GM18909 (cell line): ENCODE data around the gene CTSW.

Experiments
- ATAC-seq: cut with Tn5 transposase; IDR thresholded peaks from one replicate; pipeline ENCODE4 v1.9.1; 2021; ENCODE audit warnings: mild to moderate bottlenecking; ENCODE audit not compliant: unreplicated experiment, poor library complexity

CTSW gene

DNA sequence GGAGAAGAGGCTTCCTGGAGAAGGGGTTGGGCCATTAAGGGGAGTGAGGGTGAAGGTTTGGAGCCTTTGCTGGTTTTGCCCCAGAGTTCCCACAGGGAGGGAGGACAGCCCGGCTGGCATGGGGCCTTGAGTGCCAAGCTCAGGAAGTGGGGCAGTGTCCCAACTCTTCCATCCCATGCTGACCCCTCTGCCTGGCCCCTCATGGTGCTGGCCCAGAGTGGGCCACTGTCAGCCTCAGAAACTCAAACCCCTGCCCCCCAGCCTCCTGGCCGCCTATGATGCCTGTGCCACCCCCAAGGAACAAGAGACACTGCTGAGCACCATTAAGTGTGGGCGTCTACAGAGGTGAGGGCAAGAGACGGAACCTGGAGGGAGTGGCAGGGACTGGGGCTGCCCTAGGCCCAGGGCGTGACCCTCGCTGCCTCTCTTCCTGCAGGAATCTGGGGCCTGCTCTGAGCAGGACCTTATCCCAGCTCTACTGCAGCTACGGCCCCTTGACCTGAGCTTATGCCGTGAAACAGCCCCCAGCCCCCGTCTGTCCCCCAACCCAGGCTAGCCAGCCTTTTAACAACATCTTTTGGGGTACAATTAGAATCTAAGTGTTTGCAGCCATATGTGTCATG is 14.0 kb upstream of the CTSW start:
- no peak for ATAC-seq

DNA sequence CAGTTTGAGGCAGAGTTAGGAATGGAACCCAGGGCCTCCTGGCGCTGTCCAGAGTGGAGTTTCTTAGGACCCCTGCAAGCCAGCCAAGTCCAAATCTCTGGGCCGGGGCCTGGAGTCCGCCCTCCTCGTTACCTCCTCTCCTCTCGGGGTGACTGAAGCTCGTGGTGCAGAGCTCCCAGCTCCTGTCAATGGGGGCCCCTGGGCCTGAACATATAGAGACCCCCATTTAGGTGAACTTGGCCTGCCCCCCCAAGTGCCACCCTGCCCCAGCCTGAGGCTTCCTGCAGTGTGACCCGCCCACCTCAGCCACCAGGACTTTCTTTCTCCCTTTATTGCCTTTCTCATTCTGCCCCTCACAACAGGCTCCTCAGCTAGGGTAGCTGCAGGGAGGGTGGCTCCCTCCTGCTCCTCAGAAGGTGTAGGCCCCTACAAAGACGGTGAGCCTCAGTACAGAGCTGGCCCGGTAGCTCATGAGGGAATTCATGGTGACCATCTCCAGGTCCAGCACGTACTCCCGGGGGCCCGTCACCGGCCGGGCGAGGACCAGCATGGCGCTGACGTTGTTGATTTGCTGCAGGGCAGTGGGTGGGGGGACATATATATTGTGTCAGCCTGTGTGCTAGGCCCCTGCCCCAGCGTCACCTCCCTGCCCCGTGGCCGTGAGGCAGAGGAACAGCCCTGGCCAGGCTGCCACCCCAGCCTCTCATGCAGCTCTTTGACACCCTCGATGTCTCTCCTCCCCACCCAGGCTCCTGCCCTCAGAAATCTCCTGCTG is 12.9 kb upstream of the CTSW start:
- ATAC-seq, result no peak

DNA sequence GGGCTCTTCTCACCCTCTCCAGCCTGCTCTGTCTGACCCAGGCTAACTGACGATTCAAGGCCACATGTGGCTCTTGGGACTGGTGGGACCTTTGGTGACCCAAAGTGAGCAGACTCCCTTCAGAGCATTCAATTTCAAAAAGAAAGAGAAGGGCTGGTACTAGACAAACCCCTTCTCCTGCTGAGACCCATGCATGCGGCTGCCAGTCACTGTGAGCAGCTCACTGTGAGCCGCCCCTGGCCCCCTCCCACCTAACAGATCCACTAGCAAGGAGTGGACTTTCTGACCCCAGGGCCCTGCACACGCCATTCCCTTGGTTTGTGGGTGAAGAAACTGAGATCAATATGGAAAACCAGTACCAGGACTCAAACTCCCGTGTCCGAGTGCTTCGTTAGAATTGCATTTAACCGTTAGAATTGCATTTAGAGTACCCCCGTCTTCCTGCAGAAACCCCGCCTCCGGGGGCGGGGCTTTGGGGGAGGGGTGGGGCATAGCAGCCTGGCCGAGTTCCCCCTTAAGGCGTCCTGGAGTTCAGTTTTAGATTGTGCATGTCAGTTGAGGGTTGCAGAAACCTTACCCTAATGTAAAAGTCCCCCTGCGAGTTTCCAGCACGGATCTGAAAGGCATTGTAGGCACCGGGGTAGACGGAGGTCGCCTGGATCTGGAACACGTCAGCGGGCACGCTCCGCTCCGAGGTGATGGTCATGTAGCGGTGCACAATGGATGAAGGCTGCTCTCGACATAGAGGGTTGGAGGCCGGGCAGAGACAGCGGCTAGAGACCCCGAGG is 12.2 kb upstream of the CTSW start:
- no peak for ATAC-seq

DNA sequence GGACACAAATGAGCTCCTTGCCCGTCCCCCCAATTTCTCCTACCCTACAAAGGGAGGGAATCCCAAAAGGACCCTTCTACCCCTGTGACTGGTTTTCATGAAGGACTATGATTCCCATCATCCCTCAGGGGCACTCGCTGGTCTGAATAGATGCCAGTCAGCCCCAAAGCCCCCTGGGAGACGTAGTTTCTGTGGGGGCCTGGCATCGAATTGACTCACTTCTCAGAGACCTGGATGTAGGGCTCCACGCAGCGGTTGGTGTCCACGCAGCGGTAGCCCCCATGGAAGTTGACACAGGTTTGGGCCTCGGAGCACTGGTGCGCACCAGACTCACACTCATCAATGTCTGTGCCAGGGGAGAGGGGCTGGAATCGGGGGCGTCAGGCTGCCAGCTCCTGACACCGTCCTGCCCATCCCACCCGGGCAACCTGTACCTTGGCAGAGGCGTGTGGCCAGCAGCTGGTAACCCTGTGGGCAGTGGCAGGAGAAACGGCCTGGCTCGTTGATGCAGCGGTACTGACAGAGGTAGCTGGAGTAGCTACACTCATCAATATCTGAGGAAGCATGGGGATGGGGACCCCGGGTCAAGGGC is 11.5 kb upstream of the CTSW start:
- no peak for ATAC-seq

DNA sequence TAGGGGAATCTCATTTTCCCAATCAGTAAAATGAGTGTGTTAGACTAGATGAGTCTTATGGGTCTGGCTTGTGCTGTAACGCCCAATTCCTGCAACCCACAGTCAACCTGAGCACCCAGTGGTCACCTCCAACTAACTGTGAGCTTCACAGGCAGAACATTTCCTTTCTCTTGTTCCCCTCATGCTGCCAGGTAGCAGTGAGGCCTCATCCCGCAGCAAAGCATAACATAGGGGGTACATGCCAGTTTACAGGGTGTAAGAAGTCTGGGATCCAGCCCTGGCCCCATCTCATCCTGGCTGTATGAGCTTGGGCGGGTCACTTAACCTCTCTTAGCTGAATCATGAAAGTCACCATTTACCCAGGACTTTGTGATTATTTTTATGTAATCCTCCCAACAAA is 10.7 kb upstream of the CTSW start:
- no peak for ATAC-seq

DNA sequence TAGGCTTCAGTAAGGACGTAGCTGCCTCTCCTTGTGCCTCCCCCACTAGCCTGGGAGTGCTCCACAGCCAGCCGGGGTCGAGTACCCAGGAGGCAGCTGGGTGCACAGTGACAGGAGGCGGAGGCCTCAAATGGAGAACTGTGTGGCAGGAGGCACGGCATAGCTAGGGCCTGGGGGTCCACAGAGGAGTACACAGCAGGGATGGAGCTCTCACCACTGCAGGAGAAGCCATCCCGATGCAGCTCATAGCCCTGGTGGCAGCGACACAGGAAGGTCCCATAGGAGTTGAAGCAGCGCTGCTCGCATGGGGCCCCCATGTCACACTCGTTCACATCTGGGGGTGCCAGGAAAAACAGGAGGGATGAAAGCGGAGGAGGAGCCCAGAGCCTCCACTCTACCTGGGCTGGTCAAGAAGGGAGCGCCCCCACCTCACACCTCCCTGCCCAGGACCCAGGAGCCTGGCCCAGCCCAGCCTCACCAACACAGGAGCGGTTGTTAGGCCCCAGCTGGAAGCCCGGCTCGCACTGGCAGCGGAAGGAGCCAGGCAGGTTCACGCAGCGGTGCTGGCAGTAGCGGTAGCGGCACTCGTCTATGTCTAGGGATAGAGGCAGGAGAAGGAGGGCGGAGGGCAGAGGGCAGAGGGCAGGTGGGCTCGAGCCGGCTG is 9.9 kb upstream of the CTSW start:
- no peak for ATAC-seq

DNA sequence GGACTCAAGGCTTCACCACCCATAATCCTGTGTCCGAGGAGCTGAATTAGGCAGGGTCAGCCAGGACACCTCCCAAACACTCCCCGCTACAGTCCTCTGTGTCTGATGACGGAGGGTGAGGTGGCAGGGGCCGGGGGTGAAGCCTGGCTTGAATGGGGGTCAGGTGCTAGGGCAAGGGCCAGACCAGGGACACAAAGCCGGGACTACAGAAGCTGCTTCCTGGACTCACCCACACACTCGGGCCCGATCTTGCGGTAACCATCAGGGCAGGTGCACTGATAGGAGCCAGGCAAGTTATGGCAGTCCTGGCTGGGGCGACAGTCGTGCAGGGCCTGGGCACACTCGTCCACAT is 9.4 kb upstream of the CTSW start:
- no peak for ATAC-seq

DNA sequence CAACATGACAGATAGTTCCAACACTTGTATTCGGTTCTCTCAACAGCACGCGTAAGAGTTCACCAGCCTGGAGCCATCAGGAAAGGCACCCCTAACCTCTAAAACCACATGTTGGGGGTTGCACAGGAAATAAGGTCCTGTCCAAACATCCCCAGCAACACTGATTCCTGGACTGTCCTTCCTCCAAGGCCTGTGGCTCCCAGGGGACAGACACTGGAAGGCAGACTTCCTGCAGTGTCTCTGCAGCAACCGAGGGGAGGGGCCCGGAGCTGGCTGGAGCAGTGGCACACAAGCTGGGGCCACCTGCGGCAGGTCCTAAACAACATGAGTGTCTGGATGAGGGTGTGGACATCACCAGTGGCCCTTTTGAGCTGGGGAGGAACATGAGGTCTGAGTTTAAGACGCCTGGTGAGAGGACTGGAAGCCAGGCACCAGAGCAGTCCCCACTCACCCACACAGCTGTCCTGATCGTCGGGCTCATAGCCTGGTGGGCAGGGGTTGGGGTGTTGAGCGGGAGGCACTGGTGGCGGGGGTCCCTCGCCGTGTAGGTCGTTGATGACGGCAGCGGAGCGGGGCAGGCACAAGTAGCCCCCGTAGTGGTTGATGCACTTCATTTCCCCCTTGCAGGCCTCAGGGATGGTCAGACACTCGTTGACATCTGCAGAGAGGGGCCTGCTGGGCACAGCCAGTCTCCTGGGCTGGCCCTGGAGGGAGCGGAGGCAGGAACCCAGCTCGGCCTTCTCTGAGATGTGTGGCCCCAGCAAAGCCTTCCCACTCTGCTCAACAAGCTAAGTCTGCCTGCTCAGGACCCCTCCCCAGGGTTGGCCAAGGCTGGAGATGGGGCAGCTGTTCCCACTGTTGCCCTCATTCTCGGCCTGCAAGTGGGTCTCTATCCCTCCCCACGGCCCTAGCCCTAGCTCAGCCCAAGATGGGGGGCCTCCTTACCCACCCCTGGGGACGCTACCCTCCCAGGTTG is 8.6 kb upstream of the CTSW start:
- ATAC-seq, result no peak

DNA sequence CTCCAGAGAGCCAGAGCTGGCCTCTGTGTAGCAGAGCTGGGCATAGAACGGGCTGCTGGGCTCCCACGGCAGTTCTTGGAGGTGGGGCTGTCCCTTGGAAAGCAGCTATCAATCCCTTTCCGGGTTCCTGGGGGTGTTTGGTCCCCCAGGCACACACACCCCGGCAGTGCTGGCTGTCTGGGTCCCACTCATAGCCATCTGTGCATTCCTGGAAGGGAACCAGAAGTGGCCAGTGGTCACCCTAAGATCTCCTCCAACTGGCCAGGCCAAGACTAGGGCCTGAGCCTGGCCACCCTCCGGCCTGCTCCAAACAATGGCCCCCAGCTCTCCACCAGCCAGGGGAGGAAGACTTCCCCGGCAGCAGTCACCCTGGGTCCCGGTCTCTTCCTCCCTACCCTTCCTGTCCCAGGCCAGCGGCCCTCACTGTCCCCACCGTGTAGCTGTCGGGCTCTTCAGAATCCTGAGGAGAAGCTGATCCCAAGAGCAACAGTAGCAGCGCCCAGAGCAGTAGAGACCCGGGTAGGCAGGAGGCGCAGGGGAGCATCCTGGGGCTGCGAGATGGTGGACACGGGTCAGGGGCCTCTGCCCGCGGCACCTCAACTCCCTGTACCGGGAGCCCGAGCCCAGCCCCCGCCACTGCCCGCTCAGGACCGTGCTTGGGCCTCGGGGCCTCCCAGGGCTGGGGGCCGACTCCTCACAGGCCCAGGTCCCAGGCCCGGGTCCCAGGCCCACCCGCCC is 7.7 kb upstream of the CTSW start:
- no peak for ATAC-seq

DNA sequence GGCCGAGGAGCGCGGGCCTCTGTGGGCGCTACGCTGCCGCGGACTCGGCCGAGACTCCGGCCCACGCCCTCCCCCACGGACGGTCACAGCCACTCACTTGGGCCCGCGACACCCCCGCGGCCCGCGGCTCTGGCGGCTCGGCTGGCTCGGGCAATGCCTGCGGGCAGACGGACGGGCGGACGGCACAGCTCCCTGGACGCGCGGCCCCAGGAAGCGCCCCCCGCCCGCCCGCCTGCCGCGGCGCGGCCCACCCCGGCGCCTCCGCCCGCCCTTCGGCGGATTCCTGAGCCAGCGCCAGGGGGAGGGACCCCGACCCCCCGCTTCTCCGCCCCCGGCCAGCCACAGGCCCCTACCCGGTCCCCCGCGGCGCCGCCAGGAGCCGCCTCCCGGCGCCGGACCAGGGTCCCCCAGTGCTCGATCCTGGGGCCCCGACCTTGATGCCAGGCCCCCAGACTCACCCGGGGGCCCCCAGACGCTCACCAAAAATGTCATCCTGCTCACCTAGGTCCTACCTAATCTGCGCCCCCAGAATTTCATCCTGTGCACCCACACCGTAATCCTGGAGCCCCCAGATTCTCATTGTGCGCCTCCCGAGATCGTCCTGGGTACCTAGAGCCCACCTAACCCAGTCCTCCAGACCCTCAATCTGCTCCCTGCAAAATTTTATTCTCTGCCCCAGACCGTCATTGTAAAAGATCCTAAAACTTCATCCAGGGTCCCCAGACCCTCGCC is 6.9 kb upstream of the CTSW start, which contains the start of gene EFEMP2:
Gene EFEMP2 (minus strand): TSS at position 215 of the 732 bp plus-strand sequence. CDS start 446 bp downstream, outside the sequence.
- ATAC-seq, result no peak

DNA sequence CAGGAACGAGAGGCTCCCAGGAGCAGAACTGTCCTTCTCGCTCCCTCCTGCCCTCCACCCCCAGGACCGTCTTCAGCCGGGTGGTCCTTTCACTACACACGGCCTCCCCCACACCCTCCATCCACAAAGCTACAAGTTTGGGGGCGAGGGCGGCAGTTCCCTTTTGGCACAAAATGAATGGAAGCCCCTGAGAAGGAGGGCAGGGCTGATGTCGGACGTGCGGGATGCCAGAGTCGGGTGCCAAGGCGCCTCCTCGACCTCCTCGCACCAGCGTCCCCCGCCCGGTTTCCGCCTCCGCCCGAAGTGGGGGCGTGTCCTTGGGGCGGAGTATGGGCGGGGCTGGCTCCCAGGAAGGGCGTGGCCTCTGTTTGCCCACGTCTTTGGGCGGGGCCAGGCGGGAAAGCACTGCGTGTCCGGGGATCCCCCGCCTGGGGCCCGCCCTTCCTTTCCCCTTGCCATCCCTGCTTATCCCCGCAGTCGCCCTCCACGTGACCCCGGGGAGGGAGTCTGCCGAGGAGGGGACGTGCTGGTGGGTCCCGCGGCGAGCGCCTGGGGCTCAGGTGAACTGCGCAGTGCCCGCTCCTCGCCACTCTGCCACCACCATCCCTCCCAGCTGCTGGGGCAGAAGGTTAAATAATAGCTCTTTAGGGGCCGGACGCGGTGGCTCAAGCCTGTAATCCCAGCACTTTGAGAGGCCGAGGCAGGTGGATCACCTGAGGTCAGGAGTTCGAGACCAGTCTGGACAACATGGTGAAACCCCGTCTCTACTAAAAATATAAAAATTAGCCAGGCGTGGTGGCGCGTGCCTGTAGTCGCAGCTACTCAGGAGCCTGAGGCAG is 6.1 kb upstream of the CTSW start:
- peak; percentile 86 for ATAC-seq

DNA sequence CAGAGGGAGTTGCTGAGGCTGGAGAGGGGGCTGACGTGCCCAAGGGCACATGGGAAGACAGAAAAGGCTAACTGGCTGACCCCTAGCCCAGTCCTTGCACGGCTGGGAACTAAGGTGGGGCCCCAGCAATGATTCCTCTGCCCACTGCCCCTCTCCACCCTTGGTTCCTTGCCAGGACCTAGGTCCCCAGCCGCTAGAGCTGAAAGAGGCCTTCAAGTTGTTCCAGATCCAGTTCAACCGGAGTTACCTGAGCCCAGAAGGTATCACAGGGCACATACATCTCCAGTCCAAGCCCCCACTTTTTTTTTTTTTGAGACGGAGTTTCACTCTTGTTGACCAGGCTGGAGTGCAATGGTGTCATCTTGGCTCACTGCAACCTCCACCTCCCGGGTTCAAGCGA is 390 bp downstream of the CTSW start:
- no peak for ATAC-seq

DNA sequence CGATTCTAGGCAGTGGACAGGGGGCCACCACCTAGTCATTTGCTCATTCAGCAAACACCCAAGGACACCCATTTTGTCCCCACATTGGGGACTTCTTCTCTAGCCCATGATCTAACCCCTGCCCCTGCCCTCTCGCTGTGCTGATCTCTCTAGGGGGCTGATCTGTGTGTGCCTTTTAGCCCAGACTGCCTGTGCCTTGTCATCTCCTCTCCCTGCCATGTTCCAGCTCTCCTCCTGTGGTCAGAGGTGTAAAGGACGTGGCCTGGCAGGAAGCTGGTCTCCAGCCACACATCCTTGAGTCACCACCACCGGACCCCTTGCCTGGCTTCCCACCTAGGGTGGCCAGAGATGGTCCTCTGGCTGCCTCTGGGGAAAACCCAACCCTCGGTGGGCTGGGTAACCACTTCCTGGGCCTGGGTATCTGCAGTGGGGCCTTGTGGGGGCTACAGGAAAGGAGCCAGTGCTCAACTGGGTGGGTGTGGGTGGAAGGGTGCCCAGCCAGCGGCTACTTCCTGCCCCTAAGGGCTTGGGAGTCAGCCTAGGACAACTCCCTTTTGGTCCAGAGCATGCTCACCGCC is 1.3 kb downstream of the CTSW start:
- ATAC-seq, result no peak

DNA sequence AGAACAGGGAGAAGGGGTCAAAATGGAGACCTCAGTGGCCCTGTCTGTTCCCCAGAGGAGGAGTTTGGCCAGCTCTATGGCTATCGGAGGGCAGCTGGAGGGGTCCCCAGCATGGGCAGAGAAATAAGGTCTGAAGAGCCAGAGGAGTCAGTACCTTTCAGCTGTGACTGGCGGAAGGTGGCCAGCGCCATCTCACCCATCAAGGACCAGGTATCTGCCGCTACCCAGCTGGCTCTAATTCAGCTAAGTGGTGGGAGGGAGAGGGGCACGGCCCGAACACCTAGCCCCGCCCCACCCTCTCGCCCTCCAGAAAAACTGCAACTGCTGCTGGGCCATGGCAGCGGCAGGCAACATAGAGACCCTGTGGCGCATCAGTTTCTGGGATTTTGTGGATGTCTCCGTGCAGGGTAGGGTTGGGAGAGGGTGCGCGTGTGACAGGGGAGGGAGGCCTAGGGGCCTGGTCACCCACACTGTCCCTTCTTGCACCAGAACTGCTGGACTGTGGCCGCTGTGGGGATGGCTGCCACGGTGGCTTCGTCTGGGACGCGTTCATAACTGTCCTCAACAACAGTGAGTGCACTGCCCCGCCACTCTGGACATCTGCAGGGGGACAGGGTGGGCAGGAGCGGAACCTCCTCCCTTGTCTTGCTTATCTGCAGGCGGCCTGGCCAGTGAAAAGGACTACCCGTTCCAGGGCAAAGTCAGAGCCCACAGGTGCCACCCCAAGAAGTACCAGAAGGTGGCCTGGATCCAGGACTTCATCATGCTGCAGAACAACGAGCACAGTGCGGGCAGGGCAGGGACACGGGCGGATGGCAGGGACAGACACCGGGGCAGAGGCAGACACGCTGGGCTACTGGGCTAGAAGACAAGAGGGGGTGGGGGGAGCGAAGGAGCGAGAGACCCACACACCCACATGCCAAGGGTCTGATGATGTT is 2.8 kb downstream of the CTSW start:
- ATAC-seq, result no peak

DNA sequence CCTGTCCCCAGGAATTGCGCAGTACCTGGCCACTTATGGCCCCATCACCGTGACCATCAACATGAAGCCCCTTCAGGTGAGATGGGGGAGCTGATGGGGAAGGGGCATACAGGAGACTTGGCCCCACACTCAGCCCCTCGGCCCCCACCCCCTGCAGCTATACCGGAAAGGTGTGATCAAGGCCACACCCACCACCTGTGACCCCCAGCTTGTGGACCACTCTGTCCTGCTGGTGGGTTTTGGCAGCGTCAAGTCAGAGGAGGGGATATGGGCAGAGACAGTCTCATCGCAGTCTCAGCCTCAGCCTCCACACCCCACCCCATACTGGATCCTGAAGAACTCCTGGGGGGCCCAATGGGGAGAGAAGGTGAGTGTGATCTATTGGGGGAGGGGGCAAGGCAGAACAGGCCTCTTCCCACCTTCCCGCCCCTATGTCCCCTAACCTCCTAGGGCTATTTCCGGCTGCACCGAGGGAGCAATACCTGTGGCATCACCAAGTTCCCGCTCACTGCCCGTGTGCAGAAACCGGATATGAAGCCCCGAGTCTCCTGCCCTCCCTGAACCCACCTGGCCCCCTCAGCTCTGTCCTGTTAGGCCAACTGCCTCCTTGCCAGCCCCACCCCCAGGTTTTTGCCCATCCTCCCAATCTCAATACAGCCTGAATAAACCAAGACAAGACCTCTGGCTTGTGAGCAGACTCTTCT is 3.6 kb downstream of the CTSW start:
- ATAC-seq, result no peak
